Neural crest cell (in vitro differentiated cells): ENCODE results near the gene FAF2. TPM values are rescaled to one million over a fixed set of nuclear protein-coding genes. Genes with fewer than 3 reads are reported as not detected.

ENCODE experiments used
- DNase-seq: peaks from one replicate; pipeline ENCODE4 v3.0.0; 2021; ENCODE audit warnings: low read depth, mixed read lengths, low spot score
- H3K27ac Mint-ChIP-seq: one replicate; pipeline ENCODE4 v1.8.0; 2021; ENCODE audit warnings: mild to moderate bottlenecking, mixed read lengths; ENCODE audit not compliant: unreplicated experiment
- H3K27me3 Mint-ChIP-seq: 2 replicates; pipeline ENCODE4 v1.8.0; 2021; ENCODE audit warnings: low read depth, mild to moderate bottlenecking, mixed read lengths
- H3K36me3 Mint-ChIP-seq: 2 replicates; pipeline ENCODE4 v1.8.0; 2021; ENCODE audit warnings: low read depth, mild to moderate bottlenecking, mixed read lengths
- H3K4me1 Mint-ChIP-seq: 2 replicates; pipeline ENCODE4 v1.8.0; 2021; ENCODE audit warnings: mixed read lengths
- H3K4me3 Mint-ChIP-seq: one replicate; pipeline ENCODE4 v1.8.0; 2021; ENCODE audit warnings: mild to moderate bottlenecking, mixed read lengths
- H3K9me3 Mint-ChIP-seq: 2 replicates; pipeline ENCODE4 v1.8.0; 2021; ENCODE audit warnings: mixed read lengths
- total RNA-seq: library from RNA; stranded (reverse); gene quantifications from 2 replicates; pipeline ENCODE4 v1.2.1, GENCODE V29; 2021
- TF ChIP-seq, protein P1 (sequence below): fragments of 200-600 bp; sonication (generic); conservative IDR thresholded peaks from 2 replicates; pipeline ENCODE4 v1.5.0; 2021; ENCODE audit warnings: antibody characterized with exemption, mild to moderate bottlenecking

Gene FAF2
- total RNA-seq, 1 donor from 2014 or later = 50.3 TPM

- Mint-ChIP-seq H3K4me1 (no peaks in the 10 kb centered on the region), H3K27me3 (no peaks in the 10 kb centered on the region), H3K36me3 (peaks cover 9% of the 10 kb centered on the region), H3K27ac (no peak overlapping the region), H3K9me3 (no peaks in the 10 kb centered on the region), H3K4me3 (no peak overlapping the region)
- no peak for DNase-seq
- TF ChIP-seq, protein P1, sequence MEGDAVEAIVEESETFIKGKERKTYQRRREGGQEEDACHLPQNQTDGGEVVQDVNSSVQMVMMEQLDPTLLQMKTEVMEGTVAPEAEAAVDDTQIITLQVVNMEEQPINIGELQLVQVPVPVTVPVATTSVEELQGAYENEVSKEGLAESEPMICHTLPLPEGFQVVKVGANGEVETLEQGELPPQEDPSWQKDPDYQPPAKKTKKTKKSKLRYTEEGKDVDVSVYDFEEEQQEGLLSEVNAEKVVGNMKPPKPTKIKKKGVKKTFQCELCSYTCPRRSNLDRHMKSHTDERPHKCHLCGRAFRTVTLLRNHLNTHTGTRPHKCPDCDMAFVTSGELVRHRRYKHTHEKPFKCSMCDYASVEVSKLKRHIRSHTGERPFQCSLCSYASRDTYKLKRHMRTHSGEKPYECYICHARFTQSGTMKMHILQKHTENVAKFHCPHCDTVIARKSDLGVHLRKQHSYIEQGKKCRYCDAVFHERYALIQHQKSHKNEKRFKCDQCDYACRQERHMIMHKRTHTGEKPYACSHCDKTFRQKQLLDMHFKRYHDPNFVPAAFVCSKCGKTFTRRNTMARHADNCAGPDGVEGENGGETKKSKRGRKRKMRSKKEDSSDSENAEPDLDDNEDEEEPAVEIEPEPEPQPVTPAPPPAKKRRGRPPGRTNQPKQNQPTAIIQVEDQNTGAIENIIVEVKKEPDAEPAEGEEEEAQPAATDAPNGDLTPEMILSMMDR = no peak
These were observed 22.9 kb downstream of the FAF2 start for GRCh38 chr5:176471098-176471497.

- peaks cover 12% of the 10 kb centered on the region for H3K36me3 Mint-ChIP-seq
- TF ChIP-seq, protein P1 = no peak
- H3K4me1 Mint-ChIP-seq = no peaks in the 10 kb centered on the region
- DNase-seq = no peak
- no peak overlapping the region for H3K27ac Mint-ChIP-seq
- no peak overlapping the region for H3K4me3 Mint-ChIP-seq
- no peaks in the 10 kb centered on the region for H3K9me3 Mint-ChIP-seq
- no peaks in the 10 kb centered on the region for H3K27me3 Mint-ChIP-seq
These were observed 25.3 kb downstream of the FAF2 start for GRCh38 chr5:176473335-176474006.

DNA sequence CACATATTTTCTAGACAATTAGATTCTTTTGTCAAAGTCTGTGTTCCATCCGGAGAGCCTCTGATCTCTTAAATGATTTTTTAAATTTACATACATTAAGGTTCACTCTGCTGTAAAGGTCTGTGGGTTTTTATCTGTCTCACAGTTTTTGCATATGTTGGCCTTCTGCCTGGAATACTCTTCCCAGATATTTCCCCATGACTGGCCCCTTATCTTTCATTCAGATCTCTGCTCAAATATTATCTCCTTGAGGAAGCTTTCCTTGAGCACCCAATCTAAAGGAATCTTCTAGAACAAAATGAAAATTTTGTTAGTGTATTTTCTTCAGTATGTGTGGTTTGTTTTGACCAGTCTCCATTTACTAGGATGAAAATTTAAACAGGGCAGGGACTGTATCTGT lies 26.3 kb downstream of the FAF2 start:
- H3K4me1 Mint-ChIP-seq = no peaks in the 10 kb centered on the region
- H3K27ac Mint-ChIP-seq = no peak overlapping the region
- H3K9me3 Mint-ChIP-seq = no peaks in the 10 kb centered on the region
- no peaks in the 10 kb centered on the region for H3K27me3 Mint-ChIP-seq
- DNase-seq = no peak
- H3K36me3 Mint-ChIP-seq = peaks cover 15% of the 10 kb centered on the region
- TF ChIP-seq, protein P1 = no peak
- no peak overlapping the region for H3K4me3 Mint-ChIP-seq

- Mint-ChIP-seq H3K4me1 (no peaks in the 10 kb centered on the region), H3K4me3 (no peak overlapping the region), H3K27me3 (no peaks in the 10 kb centered on the region), H3K9me3 (no peaks in the 10 kb centered on the region), H3K36me3 (peaks cover 6% of the 10 kb centered on the region), H3K27ac (no peak overlapping the region)
- TF ChIP-seq, protein P1 = no peak
- no peak for DNase-seq
These were observed 33.5 kb downstream of the FAF2 start for GRCh38 chr5:176481711-176482110.

DNA sequence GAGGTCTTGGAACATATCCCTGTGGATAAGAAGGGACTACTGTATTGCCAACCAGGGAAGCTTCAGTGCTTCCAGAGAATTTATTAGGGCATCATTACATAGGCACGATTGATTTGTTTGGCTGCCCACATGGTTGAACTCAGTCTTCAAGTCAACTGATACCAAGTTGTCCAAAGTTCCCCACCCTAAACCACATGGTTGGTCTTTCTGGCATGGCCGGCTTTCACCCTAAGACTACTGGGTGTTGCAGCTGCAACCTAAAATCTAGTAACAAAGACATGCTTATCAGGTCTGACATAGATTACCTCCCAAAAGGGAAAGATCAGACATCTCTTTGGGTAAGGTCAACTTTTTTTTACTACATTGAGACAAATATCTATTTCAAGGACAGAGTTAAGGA lies 37.0 kb downstream of the FAF2 start:
- Mint-ChIP-seq H3K4me1 (no peaks in the 10 kb centered on the region), H3K27ac (no peak overlapping the region), H3K9me3 (no peaks in the 10 kb centered on the region), H3K36me3 (peaks cover 9% of the 10 kb centered on the region), H3K4me3 (no peak overlapping the region), H3K27me3 (no peaks in the 10 kb centered on the region)
- TF ChIP-seq, protein P1 = no peak
- DNase-seq = no peak
